ENCODE results near the gene PRR11. TPM values are rescaled to one million over a fixed set of nuclear protein-coding genes. Genes with fewer than 3 reads are reported as not detected.
"Not testable (repeated sequence)": the region's sequence is repeated elsewhere in the genome, so short reads cannot be mapped to it uniquely, and the experiment has no call there.

The PRR11 gene
- total and polyA plus RNA-seq, 8 donors: 3.1 to 43.6 (median 19.0) TPM

DNA sequence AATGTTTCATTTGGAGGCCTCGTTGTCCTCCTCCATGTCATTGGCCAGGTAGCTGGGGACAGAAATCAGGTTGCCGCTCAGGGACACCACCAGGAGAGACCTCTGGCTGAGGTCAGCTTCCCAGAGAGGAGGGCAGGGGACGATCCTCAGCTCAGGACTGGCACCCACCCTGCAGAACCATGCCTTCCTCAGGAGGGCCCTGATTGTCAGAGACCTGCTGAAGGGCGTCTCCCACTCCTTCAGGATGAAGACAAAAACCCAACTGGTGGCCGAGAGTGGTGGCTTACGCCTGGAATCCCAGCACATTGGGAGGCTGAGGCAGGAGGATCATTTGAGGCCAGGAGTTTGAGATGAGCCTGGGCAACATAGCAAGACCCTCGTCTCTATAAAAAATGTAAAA, 19.5 kb downstream of the PRR11 start:
- Histone ChIP-seq H3K4me3 (no peak overlapping the region), H3K9me3 (no peaks in the 10 kb centered on the region), H3K4me1 (no peaks in the 10 kb centered on the region), H3K27me3 (no peaks in the 10 kb centered on the region), H3K27ac (no peak overlapping the region), H3K36me3 (peaks cover 0 to 24% of the 10 kb centered on the region in 2 donors)
- ATAC-seq (no peak), DNase-seq (no peak)
- intact Hi-C loops (cut with DNase I): no loop called here
- TF ChIP-seq, protein P1, sequence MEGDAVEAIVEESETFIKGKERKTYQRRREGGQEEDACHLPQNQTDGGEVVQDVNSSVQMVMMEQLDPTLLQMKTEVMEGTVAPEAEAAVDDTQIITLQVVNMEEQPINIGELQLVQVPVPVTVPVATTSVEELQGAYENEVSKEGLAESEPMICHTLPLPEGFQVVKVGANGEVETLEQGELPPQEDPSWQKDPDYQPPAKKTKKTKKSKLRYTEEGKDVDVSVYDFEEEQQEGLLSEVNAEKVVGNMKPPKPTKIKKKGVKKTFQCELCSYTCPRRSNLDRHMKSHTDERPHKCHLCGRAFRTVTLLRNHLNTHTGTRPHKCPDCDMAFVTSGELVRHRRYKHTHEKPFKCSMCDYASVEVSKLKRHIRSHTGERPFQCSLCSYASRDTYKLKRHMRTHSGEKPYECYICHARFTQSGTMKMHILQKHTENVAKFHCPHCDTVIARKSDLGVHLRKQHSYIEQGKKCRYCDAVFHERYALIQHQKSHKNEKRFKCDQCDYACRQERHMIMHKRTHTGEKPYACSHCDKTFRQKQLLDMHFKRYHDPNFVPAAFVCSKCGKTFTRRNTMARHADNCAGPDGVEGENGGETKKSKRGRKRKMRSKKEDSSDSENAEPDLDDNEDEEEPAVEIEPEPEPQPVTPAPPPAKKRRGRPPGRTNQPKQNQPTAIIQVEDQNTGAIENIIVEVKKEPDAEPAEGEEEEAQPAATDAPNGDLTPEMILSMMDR (IDR thresholded peaks at IDR 0.05): no peak

DNA sequence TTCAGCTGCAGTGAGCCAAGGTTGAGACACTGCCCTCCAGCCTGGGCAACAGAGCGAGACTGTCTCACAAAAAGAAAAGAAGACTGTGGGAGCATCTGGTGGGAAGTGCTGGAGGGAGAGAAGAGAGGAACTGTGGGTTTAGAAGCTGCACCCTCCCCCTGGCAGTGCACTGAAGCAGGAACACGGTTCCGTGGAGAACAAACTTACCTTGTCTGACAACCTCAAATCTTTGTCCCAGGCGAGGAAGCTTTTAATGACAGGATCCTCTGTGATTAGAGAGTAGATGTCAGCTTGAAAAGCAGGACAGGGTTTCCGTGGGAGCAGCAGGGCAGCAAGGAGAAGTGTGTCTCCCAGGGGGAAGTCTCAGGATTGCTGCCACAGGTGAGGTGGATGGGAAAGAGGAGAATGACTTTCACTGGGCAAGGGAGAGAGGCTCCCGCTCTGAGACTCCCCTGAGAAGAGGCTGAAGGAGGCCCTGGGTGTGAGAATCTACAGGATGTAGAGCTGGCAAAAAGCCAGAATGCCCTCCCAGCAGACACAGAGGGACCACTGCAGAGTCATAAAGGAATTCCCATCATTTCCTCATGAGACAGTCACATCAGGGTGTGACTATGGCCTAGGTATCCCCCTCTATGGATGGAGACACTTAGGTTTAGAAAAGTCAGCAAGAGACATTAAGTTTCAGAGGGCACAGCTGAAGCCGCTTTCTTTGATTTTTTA, 22.9 kb downstream of the PRR11 start:
- Histone ChIP-seq H3K36me3 (peaks cover 0 to 6% of the 10 kb centered on the region in 2 donors), H3K27me3 (no peaks in the 10 kb centered on the region), H3K9me3 (no peaks in the 10 kb centered on the region), H3K4me3 (no peak overlapping the region), H3K27ac (no peak overlapping the region), H3K4me1 (no peaks in the 10 kb centered on the region)
- TF ChIP-seq, protein P1 (IDR thresholded peaks at IDR 0.05): no peak
- ATAC-seq (no peak), DNase-seq (no peak)
- intact Hi-C loops (cut with DNase I): no loop called here

DNA sequence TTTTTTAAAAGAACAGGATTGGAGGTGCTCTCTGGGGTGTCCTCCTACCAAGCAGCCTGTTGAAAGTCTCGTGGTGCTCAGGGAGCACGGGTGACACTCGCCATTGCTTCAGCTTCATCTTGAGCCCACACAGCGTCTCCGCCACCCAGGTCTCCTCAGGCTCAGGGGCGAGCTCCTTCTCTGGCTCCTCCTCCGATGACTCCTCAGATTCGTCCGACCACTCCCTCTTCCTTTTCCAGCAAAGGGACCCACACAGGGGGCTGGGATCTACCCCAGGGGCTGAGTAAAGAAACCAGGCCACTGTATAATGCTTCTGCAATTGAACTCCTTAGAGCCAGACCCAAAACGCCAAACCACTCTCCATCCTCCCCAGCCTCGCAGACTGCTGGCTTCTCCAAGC, 24.1 kb downstream of the PRR11 start:
- H3K4me3 ChIP-seq; H3K36me3 ChIP-seq; DNase-seq; H3K9me3 ChIP-seq; H3K27ac ChIP-seq; H3K4me1 ChIP-seq; intact Hi-C loops (cut with DNase I); H3K27me3 ChIP-seq; ATAC-seq: not testable (repeated sequence)

DNA sequence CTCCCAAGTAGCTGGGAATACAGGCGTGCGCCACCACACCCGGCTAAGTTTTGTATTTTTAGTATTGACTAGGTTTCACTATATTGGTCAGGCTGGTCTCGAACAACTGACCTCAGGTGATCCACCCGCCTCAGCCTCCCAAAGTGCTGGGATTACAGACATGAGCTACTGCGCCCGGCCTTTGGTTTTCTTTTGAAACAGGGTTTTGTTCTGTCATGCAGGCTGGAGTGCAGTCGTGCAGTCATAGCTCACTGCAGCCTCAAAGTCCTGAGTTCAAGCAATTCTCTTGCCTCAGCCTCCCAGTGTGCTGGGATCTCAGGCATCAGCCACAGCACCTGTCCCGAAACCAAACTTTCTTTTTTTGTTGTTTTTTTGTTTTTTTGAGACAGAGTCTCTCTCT, 25.1 kb downstream of the PRR11 start:
- Histone ChIP-seq H3K27ac (no peak overlapping the region), H3K27me3 (no peaks in the 10 kb centered on the region), H3K4me3 (no peak overlapping the region), H3K4me1 (no peaks in the 10 kb centered on the region), H3K36me3 (no peaks in the 10 kb centered on the region), H3K9me3 (no peaks in the 10 kb centered on the region)
- no peak for DNase-seq
- no peak for ATAC-seq
- intact Hi-C loops (cut with DNase I): no loop called here
- TF ChIP-seq, protein P1 (IDR thresholded peaks at IDR 0.05): no peak

DNA sequence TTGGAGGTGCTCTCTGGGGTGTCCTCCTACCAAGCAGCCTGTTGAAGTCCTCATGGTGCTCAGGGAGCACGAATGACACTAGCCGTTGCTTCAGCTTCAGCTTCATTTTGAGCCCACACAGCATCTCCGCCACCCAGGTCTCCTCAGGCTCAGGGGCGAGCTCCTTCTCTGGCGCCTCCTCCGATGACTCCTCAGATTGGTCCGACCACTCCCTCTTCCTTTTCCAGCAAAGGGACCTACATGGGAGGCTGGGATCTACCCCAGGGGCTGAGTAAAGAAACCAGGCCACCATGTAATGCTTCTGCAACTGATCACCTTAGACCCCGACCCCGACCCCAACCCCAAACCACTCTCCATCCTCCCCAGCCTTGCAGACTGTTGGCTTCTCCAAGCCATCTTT, 25.9 kb downstream of the PRR11 start:
- Histone ChIP-seq H3K27ac (no peak overlapping the region), H3K36me3 (no peaks in the 10 kb centered on the region), H3K4me1 (no peaks in the 10 kb centered on the region), H3K9me3 (no peaks in the 10 kb centered on the region), H3K4me3 (no peak overlapping the region), H3K27me3 (no peaks in the 10 kb centered on the region)
- TF ChIP-seq, protein P1 (IDR thresholded peaks at IDR 0.05): no peak
- DNase-seq (no peak), ATAC-seq (no peak)
- intact Hi-C loops (cut with DNase I): no loop called here

DNA sequence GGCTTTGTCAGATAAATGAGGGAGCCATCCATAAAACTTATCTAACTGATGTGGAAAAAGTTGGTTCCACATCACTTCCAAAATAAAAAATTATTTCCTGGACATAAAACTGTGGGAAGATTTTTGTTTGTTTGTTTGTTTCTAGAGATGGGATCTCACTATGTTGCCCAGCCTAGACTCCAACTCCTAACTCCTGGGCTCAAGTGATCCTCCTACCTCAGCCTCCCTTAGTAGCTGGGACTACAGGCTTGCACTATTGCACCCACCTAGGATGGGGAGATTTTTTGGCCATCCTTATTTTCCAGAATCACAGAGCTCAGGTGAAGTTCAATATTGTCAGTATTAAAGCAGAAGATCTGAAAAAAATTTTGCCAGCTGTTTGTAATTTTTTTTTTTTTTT, 30.5 kb downstream of the PRR11 start:
- ATAC-seq: no peak
- no peak for DNase-seq
- H3K27ac ChIP-seq: no peak overlapping the region
- no peaks in the 10 kb centered on the region for H3K4me1 ChIP-seq
- H3K9me3 ChIP-seq: no peaks in the 10 kb centered on the region
- intact Hi-C loops (cut with DNase I): no loop called here
- no peak overlapping the region for H3K4me3 ChIP-seq
- no peaks in the 10 kb centered on the region for H3K27me3 ChIP-seq
- peaks cover 0 to 5% of the 10 kb centered on the region in 2 donors for H3K36me3 ChIP-seq
- TF ChIP-seq, protein P1 (IDR thresholded peaks at IDR 0.05): no peak
